Gastroesophageal sphincter (tissue), 4 donors: ENCODE measurements around the gene SLC25A48. TPM values are rescaled to one million over a fixed set of nuclear protein-coding genes. Genes with fewer than 3 reads are reported as not detected.

Experiments
- ATAC-seq: fragments of 150-250 bp; one replicate; pipeline ENCODE4 v1.9.1; 2016; ENCODE audit warnings: mild to moderate bottlenecking, moderate library complexity
- H3K27ac ChIP-seq, 4 donors: fragments of 200-600 bp; sonication (generic) in 3 of 4; 1 replicate in 3 of 4; 2 replicates in 1 of 4; pipeline ENCODE4 v1.5.1; 2016 to 2019
- H3K27me3 ChIP-seq: fragments of 200-600 bp; sonication (generic); one replicate; pipeline ENCODE4 v1.5.1; 2019
- H3K36me3 ChIP-seq, 2 donors: fragments of 200-600 bp; sonication (generic); one replicate each; pipeline ENCODE4 v1.5.1; 2019; ENCODE audit warnings: control low read depth in 1 of 2
- H3K4me1 ChIP-seq, 3 donors: fragments of 200-600 bp; sonication (generic); 1 replicate in 2 of 3; 2 replicates in 1 of 3; pipeline ENCODE4 v1.5.1; 2016 to 2019; ENCODE audit warnings: control low read depth in 2 of 3
- H3K4me3 ChIP-seq, 2 donors: fragments of 200-600 bp; sonication (generic); one replicate each; pipeline ENCODE4 v1.5.1; 2019; ENCODE audit warnings: mild to moderate bottlenecking in 1 of 2, moderate library complexity in 1 of 2
- H3K9me3 ChIP-seq, 3 donors: fragments of 200-600 bp; sonication (generic); one replicate each; pipeline ENCODE4 v1.5.1; 2017 to 2019; ENCODE audit warnings: control low read depth in 2 of 3
- EP300 ChIP-seq: sonication (generic); formaldehyde crosslinking; IDR thresholded peaks from one replicate; pipeline ENCODE4 v1.6.1; 2017; ENCODE audit warnings: antibody characterized with exemption, mild to moderate bottlenecking
- POLR2A ChIP-seq, 2 donors: fragments of 450-650 bp; IDR thresholded peaks; one replicate each; pipeline ENCODE4 v1.6.1; 2017; ENCODE audit warnings: antibody characterized with exemption in 2 of 2, mild to moderate bottlenecking in 2 of 2, moderate library complexity in 1 of 2
- POLR2AphosphoS5 ChIP-seq: sonication (generic); formaldehyde crosslinking; IDR thresholded peaks from one replicate; pipeline ENCODE4 v1.6.1; 2017; ENCODE audit warnings: antibody characterized with exemption
- WGBS, 2 donors: methylation state at CpG; one replicate each; pipeline ENCODE4 v1.1.5; 2018; ENCODE audit warnings: low coverage in 1 of 2; 5-methylcytosine and 5-hydroxymethylcytosine counted together
- total RNA-seq, 4 donors: library from RNA; depleted of rRNA; stranded (reverse); fragments of >200 nt; gene quantifications; one replicate each; pipeline ENCODE4 v1.1.0, GENCODE V29; 2016
- TF ChIP-seq, protein P1 (sequence below), 4 experiments: fragments of 200-600 bp in 2 of 4; fragments of 450-650 bp in 2 of 4; sonication (generic) in 1 of 4; IDR thresholded peaks; one replicate each; pipeline ENCODE4 v1.5.1; 2017 to 2019; ENCODE audit warnings: antibody characterized with exemption in 4 of 4, mild to moderate bottlenecking in 2 of 4, moderate library complexity in 2 of 4

SLC25A48 gene
- total RNA-seq, 4 donors from 2014 or later = 0.27 TPM; not detected in 3

- WGBS, 2 donors = 57 to 67% methylated on average over 1 to 4 of the region's 4 CpGs
- no peak overlapping the region for H3K27ac ChIP-seq
- no peak overlapping the region for H3K4me3 ChIP-seq
- no peak for ATAC-seq
- peaks cover 31% of the 10 kb centered on the region for H3K27me3 ChIP-seq
- no peaks in the 10 kb centered on the region for H3K36me3 ChIP-seq
- peaks cover 0 to 5% (median 0%) of the 10 kb centered on the region in 3 donors for H3K9me3 ChIP-seq
- peaks cover 0 to 8% (median 7%) of the 10 kb centered on the region in 3 donors for H3K4me1 ChIP-seq
- TF ChIP-seq, protein P1, sequence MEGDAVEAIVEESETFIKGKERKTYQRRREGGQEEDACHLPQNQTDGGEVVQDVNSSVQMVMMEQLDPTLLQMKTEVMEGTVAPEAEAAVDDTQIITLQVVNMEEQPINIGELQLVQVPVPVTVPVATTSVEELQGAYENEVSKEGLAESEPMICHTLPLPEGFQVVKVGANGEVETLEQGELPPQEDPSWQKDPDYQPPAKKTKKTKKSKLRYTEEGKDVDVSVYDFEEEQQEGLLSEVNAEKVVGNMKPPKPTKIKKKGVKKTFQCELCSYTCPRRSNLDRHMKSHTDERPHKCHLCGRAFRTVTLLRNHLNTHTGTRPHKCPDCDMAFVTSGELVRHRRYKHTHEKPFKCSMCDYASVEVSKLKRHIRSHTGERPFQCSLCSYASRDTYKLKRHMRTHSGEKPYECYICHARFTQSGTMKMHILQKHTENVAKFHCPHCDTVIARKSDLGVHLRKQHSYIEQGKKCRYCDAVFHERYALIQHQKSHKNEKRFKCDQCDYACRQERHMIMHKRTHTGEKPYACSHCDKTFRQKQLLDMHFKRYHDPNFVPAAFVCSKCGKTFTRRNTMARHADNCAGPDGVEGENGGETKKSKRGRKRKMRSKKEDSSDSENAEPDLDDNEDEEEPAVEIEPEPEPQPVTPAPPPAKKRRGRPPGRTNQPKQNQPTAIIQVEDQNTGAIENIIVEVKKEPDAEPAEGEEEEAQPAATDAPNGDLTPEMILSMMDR (IDR thresholded peaks at IDR 0.05) = no peak
- no peak for TF ChIP-seq POLR2A (IDR thresholded peaks at IDR 0.05)
- TF ChIP-seq POLR2AphosphoS5 = no peak
- no peak for TF ChIP-seq EP300
Observed at GRCh38 chr5:135839566-135839965, 5.1 kb downstream of the SLC25A48 start.

GRCh38 chr5:135840959-135841358 lies 6.5 kb downstream of the SLC25A48 start:
- H3K36me3 ChIP-seq = no peaks in the 10 kb centered on the region
- no peaks in the 10 kb centered on the region for H3K4me1 ChIP-seq
- ATAC-seq = no peak
- no peak overlapping the region for H3K4me3 ChIP-seq
- H3K27ac ChIP-seq = no peak overlapping the region
- 80 to 89% methylated on average over 2 to 4 of the region's 4 CpGs for WGBS, 2 donors
- peaks cover 0 to 5% (median 0%) of the 10 kb centered on the region in 3 donors for H3K9me3 ChIP-seq
- TF ChIP-seq EP300 (no peak), POLR2AphosphoS5 (no peak), POLR2A (IDR thresholded peaks at IDR 0.05) (no peak)
- TF ChIP-seq, protein P1 (IDR thresholded peaks at IDR 0.05) = no peak
- peaks cover 18% of the 10 kb centered on the region for H3K27me3 ChIP-seq

DNA sequence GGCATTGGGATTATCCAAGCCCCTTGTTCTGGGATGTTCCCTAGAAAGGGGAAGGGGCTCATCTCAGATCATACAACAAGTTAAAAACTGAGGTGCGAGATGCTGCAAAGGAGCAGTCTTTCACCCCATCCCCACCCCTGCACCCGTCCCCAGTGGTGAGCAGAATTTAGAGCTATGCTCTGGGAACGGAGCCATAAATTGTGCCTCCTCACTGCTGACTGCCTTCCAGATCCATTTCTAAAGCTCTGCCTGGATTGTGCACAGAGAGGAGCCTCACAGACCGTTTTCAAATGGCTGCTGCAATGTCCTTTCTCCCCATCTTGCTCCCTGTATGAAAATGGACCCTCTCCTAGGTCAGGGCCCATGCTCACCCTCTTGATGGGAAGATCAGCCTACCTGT lies 8.3 kb downstream of the SLC25A48 start:
- TF ChIP-seq EP300 = no peak
- TF ChIP-seq, protein P1 (IDR thresholded peaks at IDR 0.05) = no peak
- TF ChIP-seq POLR2A (IDR thresholded peaks at IDR 0.05) = no peak
- TF ChIP-seq POLR2AphosphoS5 = no peak
- 25% methylated on average over 2 of the region's 4 CpGs; no CpG with 5 or more reads in 1 of the 2 donors for WGBS, 2 donors
- H3K27me3 ChIP-seq = peaks cover 17% of the 10 kb centered on the region
- H3K27ac ChIP-seq = no peak overlapping the region
- ATAC-seq = no peak
- H3K9me3 ChIP-seq = peaks cover 0 to 5% (median 0%) of the 10 kb centered on the region in 3 donors
- no peak overlapping the region for H3K4me3 ChIP-seq
- H3K36me3 ChIP-seq = no peaks in the 10 kb centered on the region
- no peaks in the 10 kb centered on the region for H3K4me1 ChIP-seq

DNA sequence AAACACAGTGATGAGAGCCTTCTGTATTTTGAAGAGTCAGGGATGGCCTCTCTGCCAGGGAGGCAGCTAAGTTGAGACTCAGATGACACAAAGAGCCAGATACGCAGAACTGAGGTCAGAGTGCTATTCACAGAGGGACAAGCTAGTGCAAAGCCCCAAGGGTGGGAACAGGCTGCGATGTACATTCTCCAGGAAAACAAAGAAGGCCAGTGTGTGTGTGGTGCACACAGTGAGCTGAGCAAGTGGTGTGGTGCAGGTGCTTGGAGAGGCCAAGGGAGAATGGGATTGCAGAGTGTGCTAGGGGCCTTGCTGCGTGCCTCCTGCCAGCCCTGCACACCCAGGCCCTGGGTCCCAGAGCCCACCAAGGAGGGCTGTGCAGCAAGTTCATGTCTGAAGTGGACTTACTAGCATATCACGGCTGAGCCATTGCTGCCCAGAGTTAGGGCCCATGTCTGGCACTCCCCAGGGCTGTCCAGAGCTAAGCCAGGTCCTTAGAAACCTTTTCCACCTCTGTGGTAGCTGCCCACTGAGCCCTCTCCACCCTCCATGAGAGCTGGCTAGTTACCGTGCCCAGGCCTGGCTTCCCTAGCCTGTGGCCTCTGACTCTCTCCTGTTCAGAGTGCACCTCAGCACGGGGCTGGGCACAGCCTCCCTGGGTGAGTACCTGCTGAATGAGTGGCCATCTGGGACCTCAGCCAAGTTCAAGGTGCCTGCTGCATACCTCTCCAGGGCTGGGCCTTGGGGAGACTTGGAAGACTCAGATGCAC lies 9.3 kb downstream of the SLC25A48 start:
- Histone ChIP-seq H3K4me3 (no peak overlapping the region), H3K27me3 (peaks cover 17% of the 10 kb centered on the region), H3K36me3 (no peaks in the 10 kb centered on the region), H3K4me1 (no peaks in the 10 kb centered on the region), H3K9me3 (peaks cover 0 to under 1% (median 0%) of the 10 kb centered on the region in 3 donors), H3K27ac (no peak overlapping the region)
- TF ChIP-seq EP300 = no peak
- TF ChIP-seq, protein P1 (IDR thresholded peaks at IDR 0.05) = no peak
- 87% methylated on average over 3 of the region's 6 CpGs; no CpG with 5 or more reads in 1 of the 2 donors for WGBS, 2 donors
- ATAC-seq = no peak

DNA sequence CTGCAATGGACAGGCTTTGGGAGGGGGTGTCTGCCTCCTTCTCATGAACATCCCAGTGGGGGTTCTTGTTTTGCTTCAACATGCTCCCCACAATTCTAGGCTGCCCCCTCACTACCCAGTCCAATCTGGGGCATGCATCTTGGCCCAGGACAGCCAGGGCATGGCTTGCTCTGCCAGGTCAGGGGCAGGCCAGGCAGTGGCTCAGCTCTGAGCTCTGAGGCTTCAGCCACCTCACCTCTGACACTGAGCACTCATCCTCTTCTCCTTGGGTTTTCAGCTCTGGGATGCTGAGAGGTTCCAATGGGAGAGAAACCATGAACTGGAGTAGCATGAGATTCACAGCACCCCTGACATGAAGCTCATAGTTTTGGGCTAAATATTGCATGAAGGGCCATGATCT lies 11.8 kb downstream of the SLC25A48 start:
- H3K9me3 ChIP-seq = no peaks in the 10 kb centered on the region
- H3K27me3 ChIP-seq = peaks cover 17% of the 10 kb centered on the region
- TF ChIP-seq, protein P1 (IDR thresholded peaks at IDR 0.05) = no peak
- ATAC-seq = no peak
- H3K27ac ChIP-seq = no peak overlapping the region
- no peaks in the 10 kb centered on the region for H3K36me3 ChIP-seq
- H3K4me1 ChIP-seq = no peaks in the 10 kb centered on the region
- no peak overlapping the region for H3K4me3 ChIP-seq
